Right forelimb (tissue), 1 donor: ENCODE results near the gene UNKL.
A peak's percentile ranks its signal among the peaks of the same experiment; 100 is the strongest.
"Not testable (repeated sequence)": the region's sequence is repeated elsewhere in the genome, so short reads cannot be mapped to it uniquely, and the experiment has no call there.

Experiments
- DNase-seq: peaks from one replicate; pipeline ENCODE4 v3.0.0-alpha.2; 2018

Gene UNKL

GRCh38 chr16:1335211-1335971, 79.1 kb downstream of the UNKL start:
- DNase-seq: no peak

GRCh38 chr16:1334739-1335138, 79.8 kb downstream of the UNKL start:
- DNase-seq: no peak

GRCh38 chr16:1333854-1334700, 80.4 kb downstream of the UNKL start:
- no peak for DNase-seq

GRCh38 chr16:1333149-1333812, 81.2 kb downstream of the UNKL start, which contains the start of gene BAIAP3:
TSS of gene BAIAP3 (plus strand) at chr16:1333645. CDS start at chr16:1338550, 4,905 bp downstream.
- no peak for DNase-seq

GRCh38 chr16:1332618-1333148, 81.8 kb downstream of the UNKL start:
- DNase-seq: no peak

- DNase-seq: peak; percentile 65
Measured at GRCh38 chr16:1331712-1332617, 82.5 kb downstream of the UNKL start.

- no peak for DNase-seq
Measured at GRCh38 chr16:1330931-1331711, 83.4 kb downstream of the UNKL start.

- no peak for DNase-seq
Measured at GRCh38 chr16:1330260-1330914, 84.1 kb downstream of the UNKL start.

- DNase-seq: not testable (repeated sequence)
Measured at GRCh38 chr16:1328961-1329360, 85.5 kb downstream of the UNKL start.

- DNase-seq: not testable (repeated sequence)
Measured at GRCh38 chr16:1328136-1328535, 86.4 kb downstream of the UNKL start.

- no peak for DNase-seq
Measured at GRCh38 chr16:1327619-1327947, 86.9 kb downstream of the UNKL start.

GRCh38 chr16:1326946-1327618, 87.4 kb downstream of the UNKL start:
- DNase-seq: no peak

GRCh38 chr16:1326391-1326790, 88.1 kb downstream of the UNKL start:
- no peak for DNase-seq

GRCh38 chr16:1325673-1326371, 88.7 kb downstream of the UNKL start:
- no peak for DNase-seq

- DNase-seq: no peak
Measured at GRCh38 chr16:1325261-1325660, 89.2 kb downstream of the UNKL start.

GRCh38 chr16:1324286-1324826, 90.1 kb downstream of the UNKL start:
- no peak for DNase-seq

GRCh38 chr16:1323296-1324239, 90.9 kb downstream of the UNKL start:
- no peak for DNase-seq

GRCh38 chr16:1322407-1322806, 92.1 kb downstream of the UNKL start:
- DNase-seq: no peak
